GM12878 (cell line): ENCODE results near the gene PEX11B.

ENCODE experiments used
- CTCF ChIP-seq, 3 experiments: IDR thresholded peaks in 2 of 3; conservative IDR thresholded peaks in 1 of 3; 2 replicates each; pipeline ENCODE4 v1.5.1; 2011; ENCODE audit warnings: low read depth in 3 of 3, low read length in 3 of 3, mild to moderate bottlenecking in 3 of 3, control low read depth in 2 of 3, moderate library complexity in 2 of 3, inconsistent platforms in 1 of 3, mixed read lengths in 1 of 3; ENCODE audit not compliant: control insufficient read depth in 2 of 3, insufficient read depth in 1 of 3; ENCODE audit errors: extremely low read depth in 1 of 3
- EZH2 ChIP-seq: IDR thresholded peaks from 2 replicates; pipeline ENCODE4 v1.6.1; 2012; ENCODE audit warnings: low read depth, mild to moderate bottlenecking, control low read depth, inconsistent platforms, low read length, borderline replicate concordance; ENCODE audit not compliant: control insufficient read depth
- FOXM1 ChIP-seq: IDR thresholded peaks from 2 replicates; pipeline ENCODE4 v1.6.1; 2012; ENCODE audit warnings: low read depth, mild to moderate bottlenecking, inconsistent platforms, low read length, moderate library complexity
- HSF1 ChIP-seq: fragments of 150-350 bp; IDR thresholded peaks from 2 replicates; pipeline ENCODE4 v1.6.1; 2014; ENCODE audit warnings: mild to moderate bottlenecking, low read depth, low read length
- MXI1 ChIP-seq: fragments of 150-350 bp; IDR thresholded peaks from 2 replicates; pipeline ENCODE4 v1.6.1; 2011; ENCODE audit warnings: low read depth, mild to moderate bottlenecking, inconsistent platforms, low read length, improper control_type of control experiment
- SPI1 ChIP-seq: IDR thresholded peaks from 2 replicates; pipeline ENCODE4 v1.6.1; 2011; ENCODE audit warnings: low read depth, mild to moderate bottlenecking, low read length, moderate library complexity, borderline replicate concordance; ENCODE audit not compliant: insufficient read depth

- TF ChIP-seq HSF1 (no peak), CTCF (IDR thresholded peaks at IDR 0.05 in 2 of 3, conservative IDR thresholded peaks at IDR 0.05 in 1 of 3; ENCODE audit: control insufficient read depth in 2 of 3, extremely low read depth in 1 of 3, insufficient read depth in 1 of 3, low read depth in 3 of 3, low read length in 3 of 3) (no peak), MXI1 (peak; percentile 52), FOXM1 (no peak), EZH2 (no peak), SPI1 (no peak)
Measured at GRCh38 chr1:145956781-145957442, 38.4 kb upstream of the PEX11B start.
